H9 (cell line): ENCODE data around the gene CDH13. TPM values are rescaled to one million over a fixed set of nuclear protein-coding genes. Genes with fewer than 3 reads are reported as not detected.

Experiments used
- DNase-seq: peaks from one replicate; pipeline ENCODE4 v3.0.0-alpha.2; 2017
- H2AFZ ChIP-seq: one replicate; pipeline ENCODE4 v1.6.1; 2013; ENCODE audit warnings: mild to moderate bottlenecking, low read length, control low read depth, moderate library complexity
- H2AK5ac ChIP-seq: 2 replicates; pipeline ENCODE4 v1.6.1; 2013; ENCODE audit warnings: low read length, control low read depth, mixed read lengths; ENCODE audit not compliant: insufficient read length
- H2BK120ac ChIP-seq: one replicate; pipeline ENCODE4 v1.6.1; 2013; ENCODE audit warnings: low read depth, mild to moderate bottlenecking, low read length, control low read depth, inconsistent platforms; ENCODE audit not compliant: poor library complexity, severe bottlenecking
- H2BK12ac ChIP-seq: 2 replicates; pipeline ENCODE4 v1.6.1; 2013; ENCODE audit warnings: low read length, control low read depth, mixed read lengths, low read depth; ENCODE audit not compliant: insufficient read length
- H2BK15ac ChIP-seq: 2 replicates; pipeline ENCODE4 v1.6.1; 2013; ENCODE audit warnings: low read depth, low read length, control low read depth
- H2BK20ac ChIP-seq: one replicate; pipeline ENCODE4 v1.6.1; 2013; ENCODE audit warnings: low read depth, mild to moderate bottlenecking, low read length, control low read depth, inconsistent platforms; ENCODE audit not compliant: poor library complexity, severe bottlenecking
- H2BK5ac ChIP-seq: 2 replicates; pipeline ENCODE4 v1.6.1; 2013; ENCODE audit warnings: low read length, control low read depth, mixed read lengths; ENCODE audit not compliant: insufficient read length
- H3K14ac ChIP-seq: 2 replicates; pipeline ENCODE4 v1.6.1; 2013; ENCODE audit warnings: low read length, control low read depth; ENCODE audit not compliant: insufficient read depth
- H3K18ac ChIP-seq: 2 replicates; pipeline ENCODE4 v1.6.1; 2013; ENCODE audit warnings: low read depth, mild to moderate bottlenecking, mixed read lengths, low read length, control low read depth; ENCODE audit not compliant: insufficient read length
- H3K23ac ChIP-seq: 2 replicates; pipeline ENCODE4 v1.6.1; 2013; ENCODE audit warnings: low read length, control low read depth, mixed read lengths, low read depth; ENCODE audit not compliant: insufficient read length
- H3K23me2 ChIP-seq: 2 replicates; pipeline ENCODE4 v1.6.1; 2013; ENCODE audit warnings: low read depth, mild to moderate bottlenecking, mixed read lengths, low read length, control low read depth; ENCODE audit not compliant: insufficient read length, poor library complexity, severe bottlenecking
- H3K27ac ChIP-seq: 2 replicates; pipeline ENCODE4 v1.5.1; 2013; ENCODE audit warnings: low read length, control low read depth, mixed read lengths, low read depth; ENCODE audit not compliant: insufficient read length
- H3K27me3 ChIP-seq: 2 replicates; pipeline ENCODE4 v1.6.1; 2013; ENCODE audit warnings: low read length, control low read depth, inconsistent platforms; ENCODE audit not compliant: insufficient read depth
- H3K4ac ChIP-seq: 2 replicates; pipeline ENCODE4 v1.6.1; 2013; ENCODE audit warnings: low read depth, mild to moderate bottlenecking, control low read depth, inconsistent platforms, low read length, moderate library complexity
- H3K4me1 ChIP-seq: 2 replicates; pipeline ENCODE4 v1.6.1; 2013; ENCODE audit warnings: low read length, control low read depth, inconsistent platforms; ENCODE audit not compliant: insufficient read depth
- H3K4me2 ChIP-seq: 2 replicates; pipeline ENCODE4 v1.6.1; 2013; ENCODE audit warnings: low read length, control low read depth, mixed read lengths; ENCODE audit not compliant: insufficient read length, insufficient read depth
- H3K56ac ChIP-seq: 2 replicates; pipeline ENCODE4 v1.6.1; 2013; ENCODE audit warnings: low read depth, mild to moderate bottlenecking, mixed read lengths, low read length, control low read depth; ENCODE audit not compliant: insufficient read length
- H3K79me1 ChIP-seq: 2 replicates; pipeline ENCODE4 v1.6.1; 2013; ENCODE audit warnings: low read depth, mild to moderate bottlenecking, moderate library complexity, low read length, control low read depth, inconsistent platforms; ENCODE audit not compliant: insufficient read depth, poor library complexity, severe bottlenecking
- H3K79me2 ChIP-seq: 2 replicates; pipeline ENCODE4 v1.6.1; 2013; ENCODE audit warnings: low read length, control low read depth, inconsistent platforms; ENCODE audit not compliant: insufficient read depth
- H3K9ac ChIP-seq: 2 replicates; pipeline ENCODE4 v1.6.1; 2013; ENCODE audit warnings: low read length, control low read depth, mixed read lengths; ENCODE audit not compliant: insufficient read length; ENCODE audit errors: extremely low read depth
- H3K9me3 ChIP-seq: one replicate; pipeline ENCODE4 v1.6.1; 2013; ENCODE audit warnings: low read depth, low read length, inconsistent platforms; ENCODE audit not compliant: control insufficient read depth
- H3T11ph ChIP-seq: one replicate; pipeline ENCODE4 v1.6.1; 2013; ENCODE audit warnings: mild to moderate bottlenecking, low read length, control low read depth, inconsistent platforms
- H4K20me1 ChIP-seq: one replicate; pipeline ENCODE4 v1.6.1; 2013; ENCODE audit not compliant: control insufficient read depth, insufficient read length, insufficient read depth
- H4K5ac ChIP-seq: 2 replicates; pipeline ENCODE4 v1.6.1; 2013; ENCODE audit warnings: low read depth, mild to moderate bottlenecking, mixed read lengths, low read length, control low read depth; ENCODE audit not compliant: insufficient read length
- H4K8ac ChIP-seq: replicated peaks from 2 replicates; pipeline ENCODE4 v1.6.1; 2013; ENCODE audit warnings: low read length, control low read depth, mixed read lengths, low read depth; ENCODE audit not compliant: insufficient read length
- H4K91ac ChIP-seq: 2 replicates; pipeline ENCODE4 v1.6.1; 2013; ENCODE audit warnings: low read depth, mild to moderate bottlenecking, moderate library complexity, mixed read lengths, low read length, control low read depth; ENCODE audit not compliant: insufficient read length
- H3K27ac Mint-ChIP-seq, 3 experiments: 2 replicates in 2 of 3; 3 replicates in 1 of 3; pipeline ENCODE4 v1.8.0; 2020 to 2021; ENCODE audit warnings: mixed read lengths in 3 of 3, mild to moderate bottlenecking in 1 of 3, moderate library complexity in 1 of 3
- H3K27me3 Mint-ChIP-seq: 2 replicates; pipeline ENCODE4 v1.8.0; 2021; ENCODE audit warnings: low read depth, mild to moderate bottlenecking, moderate library complexity, mixed read lengths
- H3K36me3 Mint-ChIP-seq, 3 experiments: 2 replicates in 2 of 3; 3 replicates in 1 of 3; pipeline ENCODE4 v1.8.0; 2020 to 2021; ENCODE audit warnings: low read depth in 3 of 3, mixed read lengths in 3 of 3; ENCODE audit not compliant: insufficient read depth in 1 of 3
- H3K4me1 Mint-ChIP-seq, 2 experiments: 2 replicates each; pipeline ENCODE4 v1.8.0; 2020; ENCODE audit warnings: mixed read lengths in 2 of 2
- H3K4me3 Mint-ChIP-seq, 2 experiments: 2 replicates in 1 of 2; 3 replicates in 1 of 2; pipeline ENCODE4 v1.8.0; 2020 to 2021; ENCODE audit warnings: mild to moderate bottlenecking in 2 of 2, mixed read lengths in 2 of 2, moderate library complexity in 1 of 2
- H3K9me3 Mint-ChIP-seq, 2 experiments: 2 replicates in 1 of 2; 3 replicates in 1 of 2; pipeline ENCODE4 v1.8.0; 2020; ENCODE audit warnings: mild to moderate bottlenecking in 2 of 2, mixed read lengths in 2 of 2, moderate library complexity in 1 of 2
- WGBS: extraction: QIAGEN DNeasy Blood & Tissue Kit; methylation state at CpG from one replicate; pipeline ENCODE4 v1.1.7; 2013; ENCODE audit warnings: missing lambda C conversion rate, low lambda C conversion rate, mixed read lengths; ENCODE audit not compliant: insufficient read length; ENCODE audit errors: extremely low coverage; 5-methylcytosine and 5-hydroxymethylcytosine counted together
- total RNA-seq: library from RNA; stranded (reverse); gene quantifications from 2 replicates; pipeline ENCODE4 v1.2.1, GENCODE V29; 2021
- TF ChIP-seq, protein P1 (sequence below): fragments of 200-600 bp; sonication (generic); conservative IDR thresholded peaks from 3 replicates; pipeline ENCODE4 v1.8.0; 2021; ENCODE audit warnings: antibody characterized with exemption, mild to moderate bottlenecking

Gene CDH13
- total RNA-seq, 1 experiment from 2014 or later, result 1.5 TPM

DNA sequence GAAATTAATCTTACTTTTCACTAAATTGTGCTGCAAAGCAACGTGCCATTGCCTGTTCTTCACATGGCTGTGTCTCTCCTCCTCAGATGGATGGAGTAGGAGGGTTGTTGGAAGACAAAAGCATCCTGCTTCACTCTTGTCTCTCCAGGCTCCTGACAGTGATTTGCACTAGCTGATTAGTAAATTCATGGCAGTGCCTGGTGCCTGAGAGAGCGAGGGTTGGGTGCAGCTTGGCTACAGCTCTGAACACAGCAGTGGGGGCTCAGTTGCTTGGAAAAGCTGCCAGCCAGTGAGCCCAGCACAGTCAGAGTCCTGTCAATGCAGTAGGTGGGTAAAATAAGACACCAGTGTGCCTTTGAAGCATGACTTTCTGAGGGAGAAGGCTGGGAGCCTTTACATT is 37.4 kb downstream of the CDH13 start:
- H3K9me3 ChIP-seq, result no peaks in the 10 kb centered on the region
- WGBS, result no CpG with 5 or more reads among the region's 2 CpGs
- TF ChIP-seq, protein P1, sequence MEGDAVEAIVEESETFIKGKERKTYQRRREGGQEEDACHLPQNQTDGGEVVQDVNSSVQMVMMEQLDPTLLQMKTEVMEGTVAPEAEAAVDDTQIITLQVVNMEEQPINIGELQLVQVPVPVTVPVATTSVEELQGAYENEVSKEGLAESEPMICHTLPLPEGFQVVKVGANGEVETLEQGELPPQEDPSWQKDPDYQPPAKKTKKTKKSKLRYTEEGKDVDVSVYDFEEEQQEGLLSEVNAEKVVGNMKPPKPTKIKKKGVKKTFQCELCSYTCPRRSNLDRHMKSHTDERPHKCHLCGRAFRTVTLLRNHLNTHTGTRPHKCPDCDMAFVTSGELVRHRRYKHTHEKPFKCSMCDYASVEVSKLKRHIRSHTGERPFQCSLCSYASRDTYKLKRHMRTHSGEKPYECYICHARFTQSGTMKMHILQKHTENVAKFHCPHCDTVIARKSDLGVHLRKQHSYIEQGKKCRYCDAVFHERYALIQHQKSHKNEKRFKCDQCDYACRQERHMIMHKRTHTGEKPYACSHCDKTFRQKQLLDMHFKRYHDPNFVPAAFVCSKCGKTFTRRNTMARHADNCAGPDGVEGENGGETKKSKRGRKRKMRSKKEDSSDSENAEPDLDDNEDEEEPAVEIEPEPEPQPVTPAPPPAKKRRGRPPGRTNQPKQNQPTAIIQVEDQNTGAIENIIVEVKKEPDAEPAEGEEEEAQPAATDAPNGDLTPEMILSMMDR, result no peak
- H3K18ac ChIP-seq, result no peak overlapping the region
- no peak overlapping the region for H2BK5ac ChIP-seq
- H3K14ac ChIP-seq, result no peak overlapping the region
- no peaks in the 10 kb centered on the region for H4K20me1 ChIP-seq
- peaks cover 7 to 9% of the 10 kb centered on the region in 2 experiments for H3K4me1 Mint-ChIP-seq
- no peak overlapping the region for H3T11ph ChIP-seq
- H2AFZ ChIP-seq, result no peak overlapping the region
- no peaks in the 10 kb centered on the region for H3K9me3 Mint-ChIP-seq
- H2AK5ac ChIP-seq, result no peak overlapping the region
- H2BK15ac ChIP-seq, result no peak overlapping the region
- no peak overlapping the region for H2BK20ac ChIP-seq
- H3K23ac ChIP-seq, result no peak overlapping the region
- H3K4me3 Mint-ChIP-seq, result no peak overlapping the region
- H3K4ac ChIP-seq, result no peak overlapping the region
- DNase-seq, result no peak
- H2BK120ac ChIP-seq, result no peak overlapping the region
- H3K27me3 ChIP-seq, result no peaks in the 10 kb centered on the region
- H4K5ac ChIP-seq, result no peak overlapping the region
- no peak overlapping the region for H4K91ac ChIP-seq
- no peak overlapping the region for H3K27ac ChIP-seq
- H3K4me2 ChIP-seq, result no peak overlapping the region
- no peaks in the 10 kb centered on the region for H3K79me2 ChIP-seq
- H3K36me3 Mint-ChIP-seq, result no peaks in the 10 kb centered on the region
- no peaks in the 10 kb centered on the region; the same call in none of the 2 replicates for H3K27me3 Mint-ChIP-seq
- H3K23me2 ChIP-seq, result no peaks in the 10 kb centered on the region
- H3K9ac ChIP-seq, result no peak overlapping the region
- H4K8ac ChIP-seq, result no peak overlapping the region
- no peaks in the 10 kb centered on the region for H3K79me1 ChIP-seq
- no peak overlapping the region for H2BK12ac ChIP-seq
- H3K56ac ChIP-seq, result no peak overlapping the region
- H3K27ac Mint-ChIP-seq, result no peak overlapping the region
- no peaks in the 10 kb centered on the region for H3K4me1 ChIP-seq
